Erythroblast (primary cell): Measurements from ENCODE around the gene R3HDM1.

Source experiments
- GATA1 ChIP-seq: IDR thresholded peaks from 2 replicates; pipeline ENCODE4 v1.6.1; 2011; ENCODE audit warnings: low read depth, mild to moderate bottlenecking, control low read depth, low read length, moderate library complexity
- POLR2A ChIP-seq: IDR thresholded peaks from 2 replicates; pipeline ENCODE4 v1.6.1; 2011; ENCODE audit warnings: mild to moderate bottlenecking, low read length

GRCh38 chr2:135585586-135585985 is 54.3 kb downstream of the R3HDM1 start:
- TF ChIP-seq POLR2A (no peak), GATA1 (no peak)
